Central memory CD8-positive, alpha-beta T cell (primary cell): Measurements from ENCODE around the gene SPOCK1.
"Not testable (repeated sequence)": the region's sequence is repeated elsewhere in the genome, so short reads cannot be mapped to it uniquely, and the experiment has no call there.

Source experiments
- ATAC-seq: fragments of 150-1000 bp; cut with Tn5 transposase; replicated peaks from 2 replicates; pipeline ENCODE4 v1.10.0; 2022; ENCODE audit warnings: mild to moderate bottlenecking, moderate FRiP score, moderate number of reproducible peaks; ENCODE audit not compliant: poor library complexity, severe bottlenecking; ENCODE audit errors: extremely low read depth
- DNase-seq, 2 donors: peaks; one replicate each; pipeline ENCODE4 v3.0.0; 2021; ENCODE audit warnings: low spot score in 2 of 2
- H3K27ac Mint-ChIP-seq: one replicate; pipeline ENCODE4 v1.8.0; 2022; ENCODE audit warnings: low read depth, mild to moderate bottlenecking, moderate library complexity, mixed read lengths
- H3K27me3 Mint-ChIP-seq: one replicate; pipeline ENCODE4 v1.8.0; 2022; ENCODE audit warnings: mixed read lengths
- H3K36me3 Mint-ChIP-seq: one replicate; pipeline ENCODE4 v1.8.0; 2022; ENCODE audit warnings: mild to moderate bottlenecking, moderate library complexity, mixed read lengths; ENCODE audit not compliant: insufficient read depth
- H3K4me1 Mint-ChIP-seq: one replicate; pipeline ENCODE4 v1.8.0; 2022; ENCODE audit warnings: mixed read lengths
- H3K4me3 Mint-ChIP-seq: one replicate; pipeline ENCODE4 v1.8.0; 2022; ENCODE audit warnings: mild to moderate bottlenecking, moderate library complexity, mixed read lengths
- H3K9me3 Mint-ChIP-seq: one replicate; pipeline ENCODE4 v1.8.0; 2022; ENCODE audit warnings: mixed read lengths

The SPOCK1 gene

GRCh38 chr5:137263371-137264005, 235.6 kb downstream of the SPOCK1 start:
- no peaks in the 10 kb centered on the region for H3K4me1 Mint-ChIP-seq
- H3K27me3 Mint-ChIP-seq = peaks cover 16% of the 10 kb centered on the region
- no peak overlapping the region for H3K27ac Mint-ChIP-seq
- ATAC-seq (no peak), DNase-seq (no peak)
- no peaks in the 10 kb centered on the region for H3K9me3 Mint-ChIP-seq
- no peaks in the 10 kb centered on the region for H3K36me3 Mint-ChIP-seq
- no peak overlapping the region for H3K4me3 Mint-ChIP-seq

GRCh38 chr5:137262818-137263217, 236.3 kb downstream of the SPOCK1 start:
- Mint-ChIP-seq H3K36me3 (no peaks in the 10 kb centered on the region), H3K9me3 (no peaks in the 10 kb centered on the region), H3K4me3 (no peak overlapping the region), H3K4me1 (no peaks in the 10 kb centered on the region), H3K27ac (no peak overlapping the region), H3K27me3 (peaks cover 18% of the 10 kb centered on the region)
- DNase-seq (no peak), ATAC-seq (no peak)

GRCh38 chr5:137260820-137261695, 238.1 kb downstream of the SPOCK1 start:
- DNase-seq (no peak), ATAC-seq (no peak)
- Mint-ChIP-seq H3K4me3 (no peak overlapping the region), H3K9me3 (no peaks in the 10 kb centered on the region), H3K27ac (no peak overlapping the region), H3K36me3 (no peaks in the 10 kb centered on the region), H3K27me3 (peaks cover 23% of the 10 kb centered on the region), H3K4me1 (no peaks in the 10 kb centered on the region)

- H3K9me3 Mint-ChIP-seq, DNase-seq, H3K4me1 Mint-ChIP-seq, H3K4me3 Mint-ChIP-seq, H3K27ac Mint-ChIP-seq, H3K36me3 Mint-ChIP-seq, ATAC-seq: not testable (repeated sequence)
- peaks cover 15% of the 10 kb centered on the region for H3K27me3 Mint-ChIP-seq
These were observed 240.0 kb downstream of the SPOCK1 start for GRCh38 chr5:137259115-137259514.

GRCh38 chr5:137254119-137255090, 244.7 kb downstream of the SPOCK1 start:
- ATAC-seq (no peak), DNase-seq (no peak)
- Mint-ChIP-seq H3K27ac (no peak overlapping the region), H3K4me1 (no peaks in the 10 kb centered on the region), H3K9me3 (no peaks in the 10 kb centered on the region), H3K27me3 (peaks cover 15% of the 10 kb centered on the region), H3K36me3 (no peaks in the 10 kb centered on the region), H3K4me3 (no peak overlapping the region)

- DNase-seq = no peak
- Mint-ChIP-seq H3K9me3 (no peaks in the 10 kb centered on the region), H3K36me3 (peaks cover 1% of the 10 kb centered on the region), H3K4me3 (no peak overlapping the region), H3K4me1 (no peaks in the 10 kb centered on the region), H3K27ac (no peak overlapping the region), H3K27me3 (peaks cover 3% of the 10 kb centered on the region)
- no peak for ATAC-seq
These were observed 246.6 kb downstream of the SPOCK1 start for GRCh38 chr5:137252512-137252911.

GRCh38 chr5:137250421-137250820, 248.7 kb downstream of the SPOCK1 start:
- Mint-ChIP-seq H3K4me1 (no peaks in the 10 kb centered on the region), H3K9me3 (no peaks in the 10 kb centered on the region), H3K27me3 (no peaks in the 10 kb centered on the region), H3K27ac (no peak overlapping the region), H3K36me3 (peaks cover 1% of the 10 kb centered on the region), H3K4me3 (no peak overlapping the region)
- DNase-seq = no peak
- no peak for ATAC-seq

- Mint-ChIP-seq H3K9me3 (no peaks in the 10 kb centered on the region), H3K4me1 (no peaks in the 10 kb centered on the region), H3K27me3 (no peaks in the 10 kb centered on the region), H3K27ac (no peak overlapping the region), H3K36me3 (peaks cover 1% of the 10 kb centered on the region), H3K4me3 (no peak overlapping the region)
- DNase-seq (no peak), ATAC-seq (no peak)
These were observed 250.6 kb downstream of the SPOCK1 start for GRCh38 chr5:137248527-137248926.

- no peak overlapping the region for H3K4me3 Mint-ChIP-seq
- no peak overlapping the region for H3K27ac Mint-ChIP-seq
- H3K27me3 Mint-ChIP-seq = no peaks in the 10 kb centered on the region
- ATAC-seq (no peak), DNase-seq (no peak)
- H3K4me1 Mint-ChIP-seq = no peaks in the 10 kb centered on the region
- H3K36me3 Mint-ChIP-seq = peaks cover 1% of the 10 kb centered on the region
- no peaks in the 10 kb centered on the region for H3K9me3 Mint-ChIP-seq
These were observed 253.7 kb downstream of the SPOCK1 start for GRCh38 chr5:137245438-137245837.

GRCh38 chr5:137240285-137240684, 258.8 kb downstream of the SPOCK1 start:
- H3K4me1 Mint-ChIP-seq = no peaks in the 10 kb centered on the region
- no peak for DNase-seq
- peaks cover 27% of the 10 kb centered on the region for H3K27me3 Mint-ChIP-seq
- no peaks in the 10 kb centered on the region for H3K36me3 Mint-ChIP-seq
- no peaks in the 10 kb centered on the region for H3K9me3 Mint-ChIP-seq
- ATAC-seq = no peak
- no peak overlapping the region for H3K27ac Mint-ChIP-seq
- no peak overlapping the region for H3K4me3 Mint-ChIP-seq

- Mint-ChIP-seq H3K36me3 (no peaks in the 10 kb centered on the region), H3K4me1 (no peaks in the 10 kb centered on the region), H3K9me3 (no peaks in the 10 kb centered on the region), H3K4me3 (no peak overlapping the region), H3K27me3 (peaks cover 37% of the 10 kb centered on the region), H3K27ac (no peak overlapping the region)
- DNase-seq (no peak), ATAC-seq (no peak)
These were observed 262.1 kb downstream of the SPOCK1 start for GRCh38 chr5:137236849-137237507.

GRCh38 chr5:137236252-137236651, 262.9 kb downstream of the SPOCK1 start:
- Mint-ChIP-seq H3K36me3 (no peaks in the 10 kb centered on the region), H3K4me3 (no peak overlapping the region), H3K4me1 (no peaks in the 10 kb centered on the region), H3K27ac (no peak overlapping the region), H3K9me3 (no peaks in the 10 kb centered on the region), H3K27me3 (peaks cover 37% of the 10 kb centered on the region)
- no peak for DNase-seq
- no peak for ATAC-seq
